B cell (primary cell): ENCODE measurements around the gene PXDC1. TPM values are rescaled to one million over a fixed set of nuclear protein-coding genes. Genes with fewer than 3 reads are reported as not detected.
"Not testable (repeated sequence)": the region's sequence is repeated elsewhere in the genome, so short reads cannot be mapped to it uniquely, and the experiment has no call there.

ENCODE experiments used
- ATAC-seq: fragments of 200-7000 bp; cut with Tn5 transposase; one replicate; pipeline ENCODE4 v1.10.0; 2021; ENCODE audit warnings: low read depth, mild to moderate bottlenecking, moderate number of reproducible peaks, moderate library complexity
- CTCF ChIA-PET: fragments of 350-600 bp; sonication (Branson Sonifier 250); formaldehyde crosslinking; loops from one replicate; lab custom pipeline; 2021; ENCODE audit warnings: antibody characterized with exemption, inconsistent platforms; lab: Charles Lee
- POLR2A ChIA-PET: fragments of 350-600 bp; sonication (Branson Sonifier 250); formaldehyde crosslinking; loops from one replicate; lab custom pipeline; 2021; ENCODE audit warnings: antibody characterized with exemption; lab: Charles Lee
- DNase-seq: peaks from one replicate; pipeline ENCODE4 v3.0.0; 2013
- H2AFZ ChIP-seq: 2 replicates; pipeline ENCODE4 v1.6.1; 2012; ENCODE audit warnings: mild to moderate bottlenecking, low read depth, low read length; ENCODE audit not compliant: insufficient read depth, poor library complexity, severe bottlenecking
- H3K27ac ChIP-seq, 2 donors: 1 replicate in 1 of 2; 2 replicates in 1 of 2; pipeline ENCODE4 v1.5.1; 2012 to 2013; ENCODE audit warnings: low read length in 2 of 2, mild to moderate bottlenecking in 2 of 2, moderate library complexity in 1 of 2
- H3K27me3 ChIP-seq, 4 experiments: fragments of 200-600 bp in 1 of 4; sonication (generic) in 1 of 4; replicated peaks in 1 of 4; 1 replicate in 2 of 4; 2 replicates in 2 of 4; pipeline versions ENCODE4 v1.6.1 to v1.7.0; 2013 to 2016; ENCODE audit warnings: low read length in 3 of 4, mild to moderate bottlenecking in 2 of 4, mixed read lengths in 1 of 4, moderate library complexity in 1 of 4; ENCODE audit not compliant: insufficient read depth in 4 of 4, control insufficient read depth in 3 of 4; ENCODE audit errors: control extremely low read depth in 1 of 4
- H3K36me3 ChIP-seq, 2 experiments: replicated peaks in 1 of 2; 1 replicate in 1 of 2; 2 replicates in 1 of 2; pipeline versions ENCODE4 v1.6.1 to v1.7.1; 2013; ENCODE audit warnings: low read length in 1 of 2; ENCODE audit not compliant: insufficient read depth in 2 of 2, control insufficient read depth in 1 of 2; ENCODE audit errors: control extremely low read depth in 1 of 2, extremely low read depth in 1 of 2
- H3K4me1 ChIP-seq, 2 donors: fragments of 200-600 bp in 1 of 2; sonication (generic) in 1 of 2; 1 replicate in 1 of 2; 2 replicates in 1 of 2; pipeline versions ENCODE4 v1.5.1 to v1.6.1; 2013 to 2017; ENCODE audit warnings: low read length in 2 of 2; ENCODE audit not compliant: control insufficient read depth in 2 of 2, insufficient read depth in 2 of 2
- H3K4me2 ChIP-seq: replicated peaks from 2 replicates; pipeline ENCODE3; 2012; ENCODE audit warnings: mild to moderate bottlenecking, low read depth, low read length; ENCODE audit not compliant: poor library complexity, severe bottlenecking
- H3K4me3 ChIP-seq, 5 experiments: fragments of 200-600 bp in 1 of 5; sonication (generic) in 1 of 5; 1 replicate in 3 of 5; 2 replicates in 2 of 5; pipeline versions ENCODE4 v1.5.1 to v1.7.0; 2011 to 2016; ENCODE audit warnings: low read length in 4 of 5, mild to moderate bottlenecking in 4 of 5, low read depth in 2 of 5, control low read depth in 1 of 5, moderate library complexity in 1 of 5; ENCODE audit not compliant: insufficient read depth in 1 of 5; ENCODE audit errors: control extremely low read depth in 1 of 5, extremely low read depth in 1 of 5
- H3K79me2 ChIP-seq: fragments of 200-600 bp; sonication (generic); one replicate; pipeline ENCODE4 v1.6.0; 2016; ENCODE audit warnings: low read length; ENCODE audit not compliant: control insufficient read depth, insufficient read depth
- H3K9ac ChIP-seq: fragments of 200-600 bp; sonication (generic); 2 replicates; pipeline ENCODE4 v1.6.1; 2017; ENCODE audit warnings: mild to moderate bottlenecking, low read length, moderate library complexity
- H3K9me3 ChIP-seq, 3 donors: one replicate each; pipeline versions ENCODE4 v1.6.1 to v1.7.1; 2013; ENCODE audit warnings: low read length in 2 of 3; ENCODE audit not compliant: control insufficient read depth in 2 of 3, insufficient read depth in 1 of 3; ENCODE audit errors: control extremely low read depth in 1 of 3
- H4K20me1 ChIP-seq: 2 replicates; pipeline ENCODE4 v1.6.0; 2012; ENCODE audit warnings: mild to moderate bottlenecking, low read length; ENCODE audit not compliant: insufficient read depth, control insufficient read depth, poor library complexity, severe bottlenecking
- H3K27ac Mint-ChIP-seq: one replicate; pipeline ENCODE4 v1.8.0; 2021; ENCODE audit warnings: mixed read lengths
- H3K27me3 Mint-ChIP-seq: one replicate; pipeline ENCODE4 v1.8.0; 2021; ENCODE audit warnings: mixed read lengths
- H3K4me1 Mint-ChIP-seq: one replicate; pipeline ENCODE4 v1.8.0; 2021; ENCODE audit warnings: mixed read lengths
- H3K4me3 Mint-ChIP-seq: one replicate; pipeline ENCODE4 v1.8.0; 2021; ENCODE audit warnings: mixed read lengths
- H3K9me3 Mint-ChIP-seq: one replicate; pipeline ENCODE4 v1.8.0; 2022; ENCODE audit warnings: mixed read lengths; ENCODE audit not compliant: insufficient read depth
- CTCF ChIP-seq: fragments of 200-600 bp; IDR thresholded peaks from one replicate; pipeline ENCODE4 v1.8.0; 2022; ENCODE audit warnings: antibody characterized with exemption, mild to moderate bottlenecking
- EZH2 ChIP-seq: IDR thresholded peaks from 2 replicates; pipeline ENCODE4 v1.6.1; 2012; ENCODE audit warnings: borderline replicate concordance, low read depth, mild to moderate bottlenecking, moderate library complexity, low read length; ENCODE audit not compliant: insufficient read depth, poor library complexity, severe bottlenecking
- WGBS: methylation state at CpG from one replicate; pipeline ENCODE4 v1.1.5; 2013; ENCODE audit warnings: missing lambda C conversion rate; ENCODE audit not compliant: insufficient coverage; 5-methylcytosine and 5-hydroxymethylcytosine counted together
- intact Hi-C: fragments of 100-400 bp; cut with micrococcal nuclease; formaldehyde crosslinking; loops from one replicate; pipeline ENCODE4 v1.10.0; 2022
- polyA plus RNA-seq: library from polyadenylated mRNA; depleted of rRNA; stranded (reverse); fragments of >200 nt; gene quantifications from 2 replicates; pipeline ENCODE4 v1.2.3, GENCODE V29; 2012
- total RNA-seq, 2 donors: library from RNA; stranded (reverse); fragments of 120-200 nt in 1 of 2; gene quantifications; 1 replicate in 1 of 2; 2 replicates in 1 of 2; pipeline versions ENCODE4 v1.2.3 to v1.2.4, GENCODE V29; 2013 to 2022

Gene PXDC1
- total and polyA plus RNA-seq, 2 donors (not counting 1 experiment from before 2014, with no cell fraction given): 4.7 to 18.9 TPM

GRCh38 chr6:3754776-3755175 is 3.3 kb upstream of the PXDC1 start:
- Histone ChIP-seq H3K79me2 (no peaks in the 10 kb centered on the region), H3K9me3 (peaks cover 0 to 12% (median 0%) of the 10 kb centered on the region in 3 donors), H3K27me3 (peaks cover 0 to 19% (median 5%) of the 10 kb centered on the region in 4 experiments), H3K9ac (no peak overlapping the region), H4K20me1 (no peaks in the 10 kb centered on the region), H3K4me3 (no peak overlapping the region), H3K27ac (no peak overlapping the region), H3K4me1 (peaks cover 24 to 33% of the 10 kb centered on the region in 2 donors), H3K4me2 (no peak overlapping the region), H2AFZ (no peak overlapping the region), H3K36me3 (no peaks in the 10 kb centered on the region)
- Mint-ChIP-seq H3K9me3 (no peaks in the 10 kb centered on the region), H3K4me1 (peaks cover 34% of the 10 kb centered on the region), H3K4me3 (no peak overlapping the region), H3K27me3 (peaks cover 7% of the 10 kb centered on the region), H3K27ac (peak overlapping the region; percentile 73)
- no peak for TF ChIP-seq EZH2
- no peak for TF ChIP-seq CTCF
- ATAC-seq (no peak), DNase-seq (no peak)
- POLR2A ChIA-PET: interaction anchor here (0.8 kb wide), 1 partner anchor 94 kb away, joined by 3 read pairs; no protein-coding TSS in a partner anchor
- intact Hi-C loops: loop anchor here (5.0 kb wide), 1 partner anchor 637 kb away; the partner anchor contains the start of gene BPHL
- 100% methylated on average over 1 of the region's 3 CpGs for WGBS
- CTCF ChIA-PET: interaction anchor here (1.0 to 3.3 kb wide), 5 partner anchors 9 to 224 kb away, joined by 3 to 18 read pairs (median 14); partner anchors contain the start of gene FAM50B

- H3K4me3 Mint-ChIP-seq, ATAC-seq: not testable (repeated sequence)
- 97% methylated on average over 13 of the region's 15 CpGs for WGBS
Measured at GRCh38 chr6:3754032-3754725, 2.7 kb upstream of the PXDC1 start.

More at GRCh38 chr6:3754032-3754725, 2.7 kb upstream of the PXDC1 start:
- H3K36me3 ChIP-seq, H2AFZ ChIP-seq, DNase-seq, H3K4me2 ChIP-seq, H3K9ac ChIP-seq, H3K27ac ChIP-seq, H3K9me3 Mint-ChIP-seq, H3K4me3 ChIP-seq, H3K27me3 Mint-ChIP-seq, H4K20me1 ChIP-seq, H3K79me2 ChIP-seq: not testable (repeated sequence)
- Mint-ChIP-seq H3K4me1 (peaks cover 40% of the 10 kb centered on the region), H3K27ac (peak overlapping the region; percentile 62)
- intact Hi-C loops: loop anchor here (5.0 kb wide), 1 partner anchor 637 kb away; the partner anchor contains the start of gene BPHL
- ChIA-PET CTCF (interaction anchor here (1.0 to 3.3 kb wide), 5 partner anchors 8 to 224 kb away, joined by 3 to 18 read pairs (median 14); partner anchors contain the start of gene FAM50B), POLR2A (interaction anchor here (0.8 kb wide), 1 partner anchor 94 kb away, joined by 3 read pairs; no protein-coding TSS in a partner anchor)
- H3K27me3 ChIP-seq: peaks cover 0 to 19% (median 5%) of the 10 kb centered on the region in 4 experiments
- peaks cover 0 to 12% (median 0%) of the 10 kb centered on the region in 3 donors for H3K9me3 ChIP-seq
- H3K4me1 ChIP-seq: peaks cover 24 to 39% of the 10 kb centered on the region in 2 donors
